Measurements from ENCODE around the gene GPR183. TPM values are rescaled to one million over a fixed set of nuclear protein-coding genes. Genes with fewer than 3 reads are reported as not detected.
A peak's percentile ranks its signal among the peaks of the same experiment; 100 is the strongest.

The GPR183 gene
- total RNA-seq, 2 donors from 2014 or later: 1.5 to 8.3 TPM

DNA sequence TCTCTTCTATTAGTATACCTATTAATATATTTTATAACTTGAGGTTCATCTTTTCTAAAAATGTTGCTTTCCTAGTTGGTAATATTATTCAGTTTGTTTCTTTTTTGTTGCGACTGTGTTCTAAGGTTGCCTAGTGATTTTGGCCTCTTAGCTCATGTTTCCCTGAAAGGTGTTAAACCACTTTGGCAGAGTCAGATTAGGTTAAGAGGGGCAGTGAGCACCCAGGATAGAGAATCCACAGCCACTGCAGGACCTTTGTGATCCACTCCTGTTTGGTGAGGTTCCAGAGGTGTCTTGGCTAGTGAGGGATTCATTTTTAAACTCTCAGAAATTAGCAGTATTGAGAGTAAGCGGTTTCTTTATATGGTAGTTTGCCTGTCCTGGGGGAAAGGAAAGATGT is 34.1 kb downstream of the GPR183 start:
- H3K36me3 ChIP-seq: no peaks in the 10 kb centered on the region
- no peaks in the 10 kb centered on the region for H3K9me3 ChIP-seq
- no peaks in the 10 kb centered on the region for H3K4me1 ChIP-seq
- H3K27me3 ChIP-seq: no peaks in the 10 kb centered on the region
- H3K27ac ChIP-seq: no peak overlapping the region
- H3K4me3 ChIP-seq: no peak overlapping the region
- TF ChIP-seq, protein P1, sequence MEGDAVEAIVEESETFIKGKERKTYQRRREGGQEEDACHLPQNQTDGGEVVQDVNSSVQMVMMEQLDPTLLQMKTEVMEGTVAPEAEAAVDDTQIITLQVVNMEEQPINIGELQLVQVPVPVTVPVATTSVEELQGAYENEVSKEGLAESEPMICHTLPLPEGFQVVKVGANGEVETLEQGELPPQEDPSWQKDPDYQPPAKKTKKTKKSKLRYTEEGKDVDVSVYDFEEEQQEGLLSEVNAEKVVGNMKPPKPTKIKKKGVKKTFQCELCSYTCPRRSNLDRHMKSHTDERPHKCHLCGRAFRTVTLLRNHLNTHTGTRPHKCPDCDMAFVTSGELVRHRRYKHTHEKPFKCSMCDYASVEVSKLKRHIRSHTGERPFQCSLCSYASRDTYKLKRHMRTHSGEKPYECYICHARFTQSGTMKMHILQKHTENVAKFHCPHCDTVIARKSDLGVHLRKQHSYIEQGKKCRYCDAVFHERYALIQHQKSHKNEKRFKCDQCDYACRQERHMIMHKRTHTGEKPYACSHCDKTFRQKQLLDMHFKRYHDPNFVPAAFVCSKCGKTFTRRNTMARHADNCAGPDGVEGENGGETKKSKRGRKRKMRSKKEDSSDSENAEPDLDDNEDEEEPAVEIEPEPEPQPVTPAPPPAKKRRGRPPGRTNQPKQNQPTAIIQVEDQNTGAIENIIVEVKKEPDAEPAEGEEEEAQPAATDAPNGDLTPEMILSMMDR (IDR thresholded peaks at IDR 0.05): no peak
- H3K9ac ChIP-seq (ENCODE audit: low read depth in 2 of 2, low read length in 2 of 2): no peak overlapping the region
- intact Hi-C loops (cut with DNase I): no loop called here
- DNase-seq: no peak

DNA sequence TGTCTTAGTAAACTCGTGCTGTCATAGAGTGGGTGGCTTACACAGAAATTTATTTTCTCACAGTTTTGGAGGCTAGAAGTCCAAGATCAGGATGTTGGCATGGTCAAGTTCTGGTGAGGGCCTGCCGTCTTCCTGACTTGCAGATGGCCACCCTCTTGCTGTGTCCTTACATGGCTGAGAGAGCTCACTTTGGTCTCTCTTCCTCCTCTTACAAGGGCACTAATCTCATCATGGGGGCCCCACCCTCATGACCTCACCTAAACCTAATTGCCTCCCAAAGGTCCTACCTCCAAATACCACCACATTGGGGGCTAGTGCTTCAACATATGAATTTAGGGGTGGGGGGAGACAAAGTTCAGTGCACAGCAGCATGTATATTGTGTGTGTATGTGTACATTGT is 34.7 kb downstream of the GPR183 start:
- Histone ChIP-seq H3K4me1 (no peaks in the 10 kb centered on the region), H3K27ac (no peak overlapping the region), H3K4me3 (no peak overlapping the region), H3K36me3 (no peaks in the 10 kb centered on the region), H3K27me3 (no peaks in the 10 kb centered on the region), H3K9me3 (no peaks in the 10 kb centered on the region), H3K9ac (ENCODE audit: low read depth in 2 of 2, low read length in 2 of 2) (no peak overlapping the region)
- DNase-seq: no peak
- intact Hi-C loops (cut with DNase I): no loop called here
- TF ChIP-seq, protein P1 (IDR thresholded peaks at IDR 0.05): no peak

DNA sequence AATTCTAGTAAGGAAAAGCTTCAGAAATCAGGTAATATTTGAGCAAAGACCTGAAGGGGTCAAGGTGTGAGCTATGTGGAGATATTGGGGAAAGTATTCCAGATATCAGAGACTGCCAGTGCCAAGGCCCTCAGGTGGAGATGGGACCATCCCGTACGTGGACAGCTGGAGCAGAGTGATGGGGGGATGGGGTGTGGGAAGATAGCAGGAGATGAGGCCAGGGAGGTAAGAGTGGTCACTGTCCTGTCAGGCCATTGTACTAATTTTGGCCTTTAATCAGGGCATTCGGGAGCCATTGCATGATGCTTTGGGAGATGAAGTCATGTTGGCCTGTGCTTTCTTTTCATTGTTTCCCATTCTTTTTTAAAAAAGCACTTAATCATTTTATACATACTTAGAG is 36.0 kb downstream of the GPR183 start:
- no peak overlapping the region for H3K27ac ChIP-seq
- intact Hi-C loops (cut with DNase I): loop anchor here (2.0 kb wide), 1 partner anchor 166 kb away; no protein-coding TSS in a partner anchor

DNA sequence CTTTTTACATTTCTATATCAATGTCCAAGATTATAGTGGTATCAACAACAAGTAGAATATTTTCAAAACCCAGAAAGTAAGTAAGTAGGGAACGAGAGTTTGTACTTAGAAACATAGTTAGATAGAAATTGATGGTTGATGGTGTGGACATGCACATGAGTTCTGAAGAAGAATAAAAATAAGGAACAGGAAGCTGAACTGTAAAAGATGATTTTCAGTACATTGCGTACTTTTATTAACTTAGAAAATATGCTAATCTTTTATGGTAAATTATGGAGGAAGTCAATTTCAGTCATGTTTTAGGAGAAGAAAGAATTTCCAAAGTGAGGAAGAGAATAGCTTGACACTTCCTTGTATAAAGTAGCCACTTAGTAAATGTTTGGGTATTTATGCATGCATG is 36.7 kb downstream of the GPR183 start:
- no peak overlapping the region for H3K4me3 ChIP-seq
- no peaks in the 10 kb centered on the region for H3K4me1 ChIP-seq
- no peaks in the 10 kb centered on the region for H3K9me3 ChIP-seq
- no peak for DNase-seq
- no peaks in the 10 kb centered on the region for H3K36me3 ChIP-seq
- intact Hi-C loops (cut with DNase I): loop anchor here (2.0 kb wide), 1 partner anchor 166 kb away; no protein-coding TSS in a partner anchor
- TF ChIP-seq, protein P1 (IDR thresholded peaks at IDR 0.05): no peak
- no peak overlapping the region for H3K27ac ChIP-seq
- H3K9ac ChIP-seq (ENCODE audit: low read depth in 2 of 2, low read length in 2 of 2): no peak overlapping the region
- H3K27me3 ChIP-seq: no peaks in the 10 kb centered on the region

More for the DNA sequence above, 36.0 kb downstream of the GPR183 start:
- no peak for DNase-seq
- no peaks in the 10 kb centered on the region for H3K9me3 ChIP-seq
- H3K27me3 ChIP-seq: no peaks in the 10 kb centered on the region
- no peaks in the 10 kb centered on the region for H3K36me3 ChIP-seq
- no peaks in the 10 kb centered on the region for H3K4me1 ChIP-seq
- H3K4me3 ChIP-seq: no peak overlapping the region
- no peak overlapping the region for H3K9ac ChIP-seq (ENCODE audit: low read depth in 2 of 2, low read length in 2 of 2)
- TF ChIP-seq, protein P1 (IDR thresholded peaks at IDR 0.05): no peak

DNA sequence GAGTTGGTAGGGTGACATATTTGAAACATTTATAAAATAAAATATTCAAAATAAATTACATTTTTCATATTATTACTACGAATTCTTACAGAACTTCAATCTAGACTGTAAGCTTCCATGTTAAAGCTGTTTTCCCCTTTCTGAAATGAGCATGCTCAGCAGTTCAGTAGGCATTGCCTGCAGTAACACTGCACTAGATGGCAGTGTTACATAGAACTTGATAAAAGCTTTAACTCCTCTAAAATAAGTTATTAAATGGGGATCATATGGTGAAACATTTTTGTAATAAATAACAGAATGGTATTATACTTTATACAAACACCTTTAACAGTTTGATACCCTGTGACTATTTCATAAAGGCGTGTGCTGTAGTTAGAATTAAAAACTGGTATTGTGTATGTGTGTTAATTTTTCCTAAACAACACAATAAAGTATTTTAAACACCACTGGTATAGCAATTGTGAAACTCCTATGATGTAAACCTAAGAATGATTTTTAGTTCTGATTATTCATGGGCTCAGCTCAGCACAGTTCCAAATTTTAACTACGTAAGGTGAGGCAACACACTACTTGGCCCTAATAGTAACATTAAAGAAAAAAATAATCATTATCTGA is 37.5 kb downstream of the GPR183 start:
- Histone ChIP-seq H3K9ac (ENCODE audit: low read depth in 2 of 2, low read length in 2 of 2) (no peak overlapping the region), H3K27me3 (no peaks in the 10 kb centered on the region), H3K36me3 (no peaks in the 10 kb centered on the region), H3K4me3 (no peak overlapping the region), H3K27ac (no peak overlapping the region), H3K4me1 (no peaks in the 10 kb centered on the region), H3K9me3 (no peaks in the 10 kb centered on the region)
- TF ChIP-seq, protein P1 (IDR thresholded peaks at IDR 0.05): peak; percentile 54
- no peak for DNase-seq
- intact Hi-C loops (cut with DNase I): loop anchor here (2.0 kb wide), 1 partner anchor 167 kb away; no protein-coding TSS in a partner anchor

Data from colonic mucosa (tissue), 4 donors.